GM12891 (cell line): Measurements from ENCODE around the gene RBM48.
"Not testable (repeated sequence)": the region's sequence is repeated elsewhere in the genome, so short reads cannot be mapped to it uniquely, and the experiment has no call there.

Experiments
- PAX5 ChIP-seq: IDR thresholded peaks from 2 replicates; pipeline ENCODE4 v1.6.1; 2011; ENCODE audit warnings: low read length, moderate library complexity, mild to moderate bottlenecking; ENCODE audit not compliant: insufficient read depth, severe bottlenecking
- POLR2A ChIP-seq: IDR thresholded peaks from 2 replicates; pipeline ENCODE4 v1.6.1; 2011; ENCODE audit warnings: low read depth, low read length, control low read depth
- POLR2AphosphoS5 ChIP-seq: IDR thresholded peaks from 2 replicates; pipeline ENCODE4 v1.6.1; 2011; ENCODE audit warnings: low read depth, low read length, control low read depth
- SPI1 ChIP-seq: IDR thresholded peaks from 2 replicates; pipeline ENCODE4 v1.6.1; 2011; ENCODE audit warnings: low read depth, low read length, control low read depth
- TAF1 ChIP-seq: IDR thresholded peaks from 2 replicates; pipeline ENCODE4 v1.6.1; 2011; ENCODE audit warnings: low read depth, low read length, control low read depth

DNA sequence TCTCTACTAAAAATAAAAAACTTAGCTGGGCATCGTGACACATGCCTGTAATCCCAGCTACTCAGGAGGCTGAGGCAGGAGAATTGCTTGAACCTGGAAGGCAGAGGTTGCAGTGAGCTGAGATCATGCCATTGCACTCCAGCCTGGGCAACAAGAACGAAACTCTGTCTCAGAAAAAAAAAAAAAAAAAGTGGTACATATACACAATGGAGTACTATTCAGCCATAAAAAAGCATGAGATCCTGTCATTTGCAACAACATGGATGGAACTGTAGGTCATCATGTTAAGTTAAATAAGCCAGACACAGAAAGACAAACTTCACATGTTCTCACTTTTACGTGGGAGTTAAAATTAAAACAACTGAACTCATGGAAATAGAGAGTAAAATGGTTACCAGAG lies 14.9 kb downstream of the RBM48 start:
- not testable (repeated sequence) for TF ChIP-seq POLR2A, POLR2AphosphoS5, TAF1, SPI1, PAX5
